Bronchial epithelial cell (primary cell): ENCODE results near the gene SULF2. TPM values are rescaled to one million over a fixed set of nuclear protein-coding genes. Genes with fewer than 3 reads are reported as not detected.

ENCODE experiments used
- DNase-seq: peaks from one replicate; pipeline ENCODE4 v3.0.0-alpha.2; 2010; ENCODE audit warnings: low read depth
- FAIRE-seq: peaks from 2 replicates; lab custom pipeline; 2011; peaks lifted over from hg19 to GRCh38; lab: Jason Lieb, UNC
- H3K27me3 ChIP-seq: 2 replicates; pipeline ENCODE4 v1.5.1; 2011; ENCODE audit warnings: low read length; ENCODE audit not compliant: control insufficient read depth, insufficient read depth
- H3K36me3 ChIP-seq: 2 replicates; pipeline ENCODE4 v1.5.1; 2011; ENCODE audit warnings: low read length; ENCODE audit not compliant: control insufficient read depth, insufficient read depth
- H3K4me3 ChIP-seq: 2 replicates; pipeline ENCODE4 v1.5.1; 2011; ENCODE audit warnings: mild to moderate bottlenecking, low read depth, low read length, control low read depth
- CTCF ChIP-seq: IDR thresholded peaks from 2 replicates; pipeline ENCODE4 v1.5.1; 2011; ENCODE audit warnings: mild to moderate bottlenecking, moderate library complexity, low read length, control low read depth, inconsistent platforms; ENCODE audit not compliant: insufficient read depth, severe bottlenecking
- total RNA-seq: library from RNA; depleted of rRNA; stranded (reverse); fragments of >200 nt; gene quantifications from 2 replicates; pipeline ENCODE4 v1.2.1, GENCODE V29; 2014

The SULF2 gene
- total RNA-seq, 1 donor from 2014 or later, result 31.6 TPM

GRCh38 chr20:47647994-47648393 lies 137.3 kb downstream of the SULF2 start:
- peaks cover 21% of the 10 kb centered on the region for H3K36me3 ChIP-seq
- H3K27me3 ChIP-seq, result no peaks in the 10 kb centered on the region
- H3K4me3 ChIP-seq, result no peak overlapping the region
- no peak for TF ChIP-seq CTCF
- no peak for FAIRE-seq
- DNase-seq, result no peak

GRCh38 chr20:47645632-47646031 lies 139.6 kb downstream of the SULF2 start:
- no peak for TF ChIP-seq CTCF
- no peak for FAIRE-seq
- H3K36me3 ChIP-seq, result peaks cover 17% of the 10 kb centered on the region
- no peak for DNase-seq
- H3K4me3 ChIP-seq, result no peak overlapping the region
- no peaks in the 10 kb centered on the region for H3K27me3 ChIP-seq

- FAIRE-seq (no peak), DNase-seq (no peak)
- Histone ChIP-seq H3K27me3 (no peaks in the 10 kb centered on the region), H3K36me3 (peaks cover 17% of the 10 kb centered on the region), H3K4me3 (no peak overlapping the region)
- TF ChIP-seq CTCF, result no peak
These were observed 142.7 kb downstream of the SULF2 start for GRCh38 chr20:47642624-47643023.

- DNase-seq, result no peak
- Histone ChIP-seq H3K36me3 (peaks cover 17% of the 10 kb centered on the region), H3K4me3 (no peak overlapping the region), H3K27me3 (no peaks in the 10 kb centered on the region)
- no peak for TF ChIP-seq CTCF
- FAIRE-seq, result no peak
These were observed 143.2 kb downstream of the SULF2 start for GRCh38 chr20:47642118-47642517.

- no peak for TF ChIP-seq CTCF
- Histone ChIP-seq H3K4me3 (no peak overlapping the region), H3K27me3 (no peaks in the 10 kb centered on the region), H3K36me3 (peaks cover 23% of the 10 kb centered on the region)
- FAIRE-seq (no peak), DNase-seq (no peak)
These were observed 146.4 kb downstream of the SULF2 start for GRCh38 chr20:47638851-47639250.

- DNase-seq, result no peak
- TF ChIP-seq CTCF, result no peak
- Histone ChIP-seq H3K36me3 (peaks cover 18% of the 10 kb centered on the region), H3K4me3 (no peak overlapping the region), H3K27me3 (no peaks in the 10 kb centered on the region)
- FAIRE-seq, result no peak
These were observed 150.0 kb downstream of the SULF2 start for GRCh38 chr20:47635256-47635655.
